Neural cell (in vitro differentiated cells): ENCODE measurements around the gene DNAJC6. TPM values are rescaled to one million over a fixed set of nuclear protein-coding genes. Genes with fewer than 3 reads are reported as not detected.

Source experiments
- H2AFZ ChIP-seq: fragments of 200-600, 300-800 bp; sonication (generic), shearing (Covaris generic); 2 replicates; pipeline ENCODE4 v1.6.0; 2014; ENCODE audit warnings: low read depth, mild to moderate bottlenecking, antibody characterized with exemption, low read length, moderate library complexity
- H3F3A ChIP-seq: fragments of 200-600 bp; shearing (Covaris generic); 2 replicates; pipeline ENCODE4 v1.6.1; 2016; ENCODE audit warnings: mild to moderate bottlenecking, moderate library complexity, mixed read lengths, antibody characterized with exemption, low read length; ENCODE audit not compliant: insufficient read depth, poor library complexity, severe bottlenecking
- H3K27ac ChIP-seq: fragments of 200-600, 300-800 bp; sonication (generic), shearing (Covaris generic); 2 replicates; pipeline ENCODE4 v1.5.1; 2014; ENCODE audit warnings: mild to moderate bottlenecking, low read length, moderate library complexity
- H3K27me3 ChIP-seq: fragments of 300-800, 200-600 bp; sonication (generic), shearing (Covaris generic); 2 replicates; pipeline ENCODE4 v1.6.0; 2014; ENCODE audit warnings: mild to moderate bottlenecking, low read depth, low read length, moderate library complexity; ENCODE audit not compliant: insufficient read depth
- H3K36me3 ChIP-seq: fragments of 300-800, 200-600 bp; sonication (generic), shearing (Covaris generic); 2 replicates; pipeline ENCODE4 v1.5.1; 2014; ENCODE audit warnings: mild to moderate bottlenecking, antibody characterized with exemption, low read length, moderate library complexity; ENCODE audit not compliant: insufficient read depth
- H3K4me2 ChIP-seq: fragments of 300-800, 200-600 bp; sonication (generic), shearing (Covaris generic); 2 replicates; pipeline ENCODE4 v1.6.0; 2014; ENCODE audit warnings: mild to moderate bottlenecking, low read length
- H3K4me3 ChIP-seq: fragments of 300-800, 200-600 bp; sonication (generic), shearing (Covaris generic); 2 replicates; pipeline ENCODE4 v1.5.1; 2014; ENCODE audit warnings: mild to moderate bottlenecking, low read length, moderate library complexity
- H3K79me2 ChIP-seq: fragments of 200-600 bp; shearing (Covaris generic); replicated peaks from 2 replicates; pipeline ENCODE4 v1.6.0; 2014; ENCODE audit warnings: mild to moderate bottlenecking, low read length, moderate library complexity; ENCODE audit not compliant: insufficient read depth
- H3K9ac ChIP-seq: fragments of 300-800, 200-600 bp; sonication (generic), shearing (Covaris generic); 2 replicates; pipeline ENCODE4 v1.6.1; 2016; ENCODE audit warnings: mild to moderate bottlenecking, low read length, mixed read lengths
- H3K9me2 ChIP-seq: fragments of 200-600 bp; shearing (Covaris generic); 2 replicates; pipeline ENCODE4 v1.6.1; 2016; ENCODE audit warnings: mild to moderate bottlenecking, low read length, mixed read lengths; ENCODE audit not compliant: insufficient read depth
- H3K9me3 ChIP-seq: fragments of 200-600, 300-800 bp; sonication (generic), shearing (Covaris generic); 2 replicates; pipeline ENCODE4 v1.6.1; 2016; ENCODE audit warnings: mild to moderate bottlenecking, mixed run types, low read length, moderate library complexity, mixed read lengths
- H4K20me1 ChIP-seq: fragments of 200-600 bp; shearing (Covaris generic); 2 replicates; pipeline ENCODE4 v1.6.1; 2016; ENCODE audit warnings: mild to moderate bottlenecking, mixed run types; ENCODE audit not compliant: insufficient read depth
- EP300 ChIP-seq: fragments of 450-650 bp; conservative IDR thresholded peaks from 2 replicates; pipeline ENCODE4 v1.6.1; 2014; ENCODE audit warnings: antibody characterized with exemption, mild to moderate bottlenecking, moderate library complexity; ENCODE audit not compliant: poor library complexity, severe bottlenecking
- EZH2 ChIP-seq: fragments of 200-600, 300-800 bp; shearing (Covaris generic), sonication (generic); IDR thresholded peaks from 2 replicates; pipeline ENCODE4 v1.6.1; 2014; ENCODE audit warnings: antibody characterized with exemption, low read length, borderline replicate concordance, mild to moderate bottlenecking; ENCODE audit not compliant: insufficient read depth, poor library complexity, severe bottlenecking
- MXI1 ChIP-seq: fragments of 450-650 bp; conservative IDR thresholded peaks from 2 replicates; pipeline ENCODE4 v1.6.1; 2014; ENCODE audit warnings: antibody characterized with exemption, mild to moderate bottlenecking; ENCODE audit not compliant: poor library complexity, severe bottlenecking
- POLR2AphosphoS5 ChIP-seq: IDR thresholded peaks from 2 replicates; pipeline ENCODE4 v1.6.1; 2012
- RAD21 ChIP-seq: fragments of 450-650 bp; conservative IDR thresholded peaks from 2 replicates; pipeline ENCODE4 v1.6.1; 2014; ENCODE audit warnings: antibody characterized with exemption, mild to moderate bottlenecking, moderate library complexity
- REST ChIP-seq: IDR thresholded peaks from 2 replicates; pipeline ENCODE4 v1.6.1; 2012; ENCODE audit warnings: borderline replicate concordance
- SMC3 ChIP-seq: fragments of 450-650 bp; conservative IDR thresholded peaks from 2 replicates; pipeline ENCODE4 v1.6.1; 2014; ENCODE audit warnings: antibody characterized with exemption, mild to moderate bottlenecking, moderate library complexity; ENCODE audit not compliant: poor library complexity
- TAF1 ChIP-seq: IDR thresholded peaks from 2 replicates; pipeline ENCODE4 v1.6.1; 2012; ENCODE audit warnings: low read depth
- polyA plus RNA-seq: library from polyadenylated mRNA; depleted of rRNA; stranded (reverse); fragments of >200 nt; gene quantifications from 2 replicates; pipeline ENCODE4 v1.2.3, GENCODE V29; 2014
- TF ChIP-seq, protein P1 (sequence below): fragments of 450-650 bp; IDR thresholded peaks from 2 replicates; pipeline ENCODE4 v1.5.1; 2014; ENCODE audit warnings: antibody characterized with exemption, mild to moderate bottlenecking, moderate library complexity; ENCODE audit not compliant: poor library complexity, severe bottlenecking

The DNAJC6 gene
- polyA plus RNA-seq, 1 donor from 2014 or later: 47.1 TPM

- no peak overlapping the region for H3K4me3 ChIP-seq
- H3F3A ChIP-seq: no peaks in the 10 kb centered on the region
- H3K9me2 ChIP-seq: no peaks in the 10 kb centered on the region
- no peak overlapping the region for H3K9ac ChIP-seq
- H3K27ac ChIP-seq: no peak overlapping the region
- TF ChIP-seq REST (no peak), MXI1 (no peak), POLR2AphosphoS5 (no peak), TAF1 (no peak), RAD21 (no peak), SMC3 (no peak), EZH2 (no peak), EP300 (no peak)
- TF ChIP-seq, protein P1, sequence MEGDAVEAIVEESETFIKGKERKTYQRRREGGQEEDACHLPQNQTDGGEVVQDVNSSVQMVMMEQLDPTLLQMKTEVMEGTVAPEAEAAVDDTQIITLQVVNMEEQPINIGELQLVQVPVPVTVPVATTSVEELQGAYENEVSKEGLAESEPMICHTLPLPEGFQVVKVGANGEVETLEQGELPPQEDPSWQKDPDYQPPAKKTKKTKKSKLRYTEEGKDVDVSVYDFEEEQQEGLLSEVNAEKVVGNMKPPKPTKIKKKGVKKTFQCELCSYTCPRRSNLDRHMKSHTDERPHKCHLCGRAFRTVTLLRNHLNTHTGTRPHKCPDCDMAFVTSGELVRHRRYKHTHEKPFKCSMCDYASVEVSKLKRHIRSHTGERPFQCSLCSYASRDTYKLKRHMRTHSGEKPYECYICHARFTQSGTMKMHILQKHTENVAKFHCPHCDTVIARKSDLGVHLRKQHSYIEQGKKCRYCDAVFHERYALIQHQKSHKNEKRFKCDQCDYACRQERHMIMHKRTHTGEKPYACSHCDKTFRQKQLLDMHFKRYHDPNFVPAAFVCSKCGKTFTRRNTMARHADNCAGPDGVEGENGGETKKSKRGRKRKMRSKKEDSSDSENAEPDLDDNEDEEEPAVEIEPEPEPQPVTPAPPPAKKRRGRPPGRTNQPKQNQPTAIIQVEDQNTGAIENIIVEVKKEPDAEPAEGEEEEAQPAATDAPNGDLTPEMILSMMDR: no peak
- no peak overlapping the region for H3K4me2 ChIP-seq
- peaks cover 17% of the 10 kb centered on the region for H3K36me3 ChIP-seq
- no peaks in the 10 kb centered on the region for H4K20me1 ChIP-seq
- H2AFZ ChIP-seq: no peak overlapping the region
- H3K9me3 ChIP-seq: no peaks in the 10 kb centered on the region
- H3K79me2 ChIP-seq: no peaks in the 10 kb centered on the region
- no peaks in the 10 kb centered on the region for H3K27me3 ChIP-seq
These were observed 100.5 kb downstream of the DNAJC6 start for GRCh38 chr1:65409816-65410326.

- Histone ChIP-seq H3K27me3 (no peaks in the 10 kb centered on the region), H3K9me2 (no peaks in the 10 kb centered on the region), H3K9me3 (no peaks in the 10 kb centered on the region), H2AFZ (no peak overlapping the region), H3K36me3 (peaks cover 2% of the 10 kb centered on the region), H3F3A (no peaks in the 10 kb centered on the region), H3K4me3 (peak overlapping the region; percentile 36), H3K4me2 (no peak overlapping the region), H4K20me1 (no peaks in the 10 kb centered on the region), H3K9ac (no peak overlapping the region), H3K79me2 (no peaks in the 10 kb centered on the region), H3K27ac (peak overlapping the region; percentile 77)
- TF ChIP-seq POLR2AphosphoS5: peak; percentile 32
- TF ChIP-seq EZH2: no peak
- peak; percentile 80 for TF ChIP-seq EP300
These were observed 103.1 kb downstream of the DNAJC6 start for GRCh38 chr1:65412256-65412983.
